HG03571 (cell line): ENCODE data around the gene NPAS2.

Experiments
- ATAC-seq: cut with Tn5 transposase; IDR thresholded peaks from one replicate; pipeline ENCODE4 v1.9.1; 2021; ENCODE audit not compliant: unreplicated experiment

The NPAS2 gene, protein sequence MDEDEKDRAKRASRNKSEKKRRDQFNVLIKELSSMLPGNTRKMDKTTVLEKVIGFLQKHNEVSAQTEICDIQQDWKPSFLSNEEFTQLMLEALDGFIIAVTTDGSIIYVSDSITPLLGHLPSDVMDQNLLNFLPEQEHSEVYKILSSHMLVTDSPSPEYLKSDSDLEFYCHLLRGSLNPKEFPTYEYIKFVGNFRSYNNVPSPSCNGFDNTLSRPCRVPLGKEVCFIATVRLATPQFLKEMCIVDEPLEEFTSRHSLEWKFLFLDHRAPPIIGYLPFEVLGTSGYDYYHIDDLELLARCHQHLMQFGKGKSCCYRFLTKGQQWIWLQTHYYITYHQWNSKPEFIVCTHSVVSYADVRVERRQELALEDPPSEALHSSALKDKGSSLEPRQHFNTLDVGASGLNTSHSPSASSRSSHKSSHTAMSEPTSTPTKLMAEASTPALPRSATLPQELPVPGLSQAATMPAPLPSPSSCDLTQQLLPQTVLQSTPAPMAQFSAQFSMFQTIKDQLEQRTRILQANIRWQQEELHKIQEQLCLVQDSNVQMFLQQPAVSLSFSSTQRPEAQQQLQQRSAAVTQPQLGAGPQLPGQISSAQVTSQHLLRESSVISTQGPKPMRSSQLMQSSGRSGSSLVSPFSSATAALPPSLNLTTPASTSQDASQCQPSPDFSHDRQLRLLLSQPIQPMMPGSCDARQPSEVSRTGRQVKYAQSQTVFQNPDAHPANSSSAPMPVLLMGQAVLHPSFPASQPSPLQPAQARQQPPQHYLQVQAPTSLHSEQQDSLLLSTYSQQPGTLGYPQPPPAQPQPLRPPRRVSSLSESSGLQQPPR

DNA sequence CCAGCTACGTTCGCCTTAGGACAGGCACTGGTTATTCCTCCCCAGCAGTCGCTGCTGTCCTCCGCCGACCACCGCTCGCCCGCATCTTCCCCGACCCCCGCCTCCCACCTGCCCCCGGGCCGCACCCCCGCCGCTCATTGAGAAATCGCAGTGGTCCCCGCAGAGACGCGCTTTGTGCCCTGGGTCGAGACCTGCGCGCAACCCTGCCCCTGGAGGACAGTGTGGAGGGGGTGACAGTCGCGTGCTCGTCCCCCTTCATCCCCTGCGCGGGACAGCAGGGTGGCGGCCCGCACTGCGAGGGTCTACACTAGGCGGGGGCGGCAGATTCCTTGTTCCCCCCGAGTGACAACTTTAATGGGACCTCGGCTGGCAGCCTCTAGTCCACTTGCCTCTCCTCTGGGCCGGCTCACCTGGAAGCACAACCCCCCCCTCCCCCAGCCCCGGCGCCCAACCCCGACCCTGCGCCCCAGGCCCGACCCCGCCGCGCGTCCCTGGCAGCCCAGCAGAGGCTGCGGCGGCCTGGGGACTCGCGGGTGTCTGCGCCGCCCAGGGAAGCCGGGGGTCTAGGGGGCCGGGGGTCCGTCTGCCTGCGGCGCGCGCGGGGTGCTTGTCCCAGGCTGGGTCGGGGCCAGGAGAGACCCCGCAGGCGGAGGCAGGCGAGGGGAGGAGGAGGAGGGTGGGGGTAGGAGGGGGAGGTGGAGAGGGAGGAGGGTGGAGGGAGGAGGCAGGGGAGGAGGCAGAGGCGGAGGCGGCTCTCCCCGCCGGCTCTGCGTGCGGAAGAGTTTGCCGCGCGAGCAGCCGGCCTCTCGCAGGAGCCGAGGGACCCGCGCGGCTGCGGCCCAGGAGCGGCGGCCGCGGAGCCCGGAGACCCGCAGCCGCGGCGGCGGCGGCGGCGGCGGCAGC lies at the start of gene NPAS2:
NPAS2 (plus strand) TSS at position 770 of the 903 bp plus-strand sequence. CDS start 84,616 bp downstream, outside the sequence.
- no peak for ATAC-seq

DNA sequence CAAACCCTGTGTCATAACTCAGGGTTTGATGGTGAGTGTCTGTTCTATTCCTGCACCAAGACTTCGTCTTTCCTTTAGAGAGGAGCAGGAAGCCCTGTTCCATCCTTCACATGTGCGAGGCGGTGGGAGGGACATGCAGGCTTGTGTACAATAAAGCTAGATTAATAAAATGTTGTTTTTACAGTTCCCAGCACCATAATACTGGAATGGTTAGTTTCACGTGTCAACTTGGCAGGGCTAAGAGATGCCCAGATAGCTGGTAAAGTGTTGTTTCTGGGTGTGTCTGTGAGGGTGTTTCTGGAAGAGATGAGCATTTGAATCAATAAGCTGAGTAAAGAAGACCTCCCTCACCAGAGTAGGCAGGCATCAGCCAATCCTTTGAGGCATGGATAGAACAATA lies 48.8 kb upstream of the NPAS2 start:
- no peak for ATAC-seq

DNA sequence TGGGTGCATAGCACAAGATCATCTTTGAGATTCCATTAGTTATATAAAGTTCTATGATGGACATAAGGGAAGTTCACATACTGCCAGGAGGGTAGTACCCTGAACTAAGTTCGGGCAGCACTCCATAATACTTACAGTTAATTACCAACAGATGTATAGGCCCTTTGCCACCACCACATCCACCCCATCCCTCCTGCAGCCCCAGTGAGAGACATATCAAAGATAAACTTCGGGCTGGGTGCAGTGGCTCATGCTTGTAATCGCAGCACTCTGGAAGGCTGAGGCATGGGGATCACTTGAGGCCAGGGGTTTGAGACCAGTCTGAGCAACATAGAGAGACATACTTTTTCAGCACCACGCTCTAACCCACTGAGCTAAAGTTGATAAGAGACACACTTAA lies 46.4 kb upstream of the NPAS2 start:
- ATAC-seq, result no peak

DNA sequence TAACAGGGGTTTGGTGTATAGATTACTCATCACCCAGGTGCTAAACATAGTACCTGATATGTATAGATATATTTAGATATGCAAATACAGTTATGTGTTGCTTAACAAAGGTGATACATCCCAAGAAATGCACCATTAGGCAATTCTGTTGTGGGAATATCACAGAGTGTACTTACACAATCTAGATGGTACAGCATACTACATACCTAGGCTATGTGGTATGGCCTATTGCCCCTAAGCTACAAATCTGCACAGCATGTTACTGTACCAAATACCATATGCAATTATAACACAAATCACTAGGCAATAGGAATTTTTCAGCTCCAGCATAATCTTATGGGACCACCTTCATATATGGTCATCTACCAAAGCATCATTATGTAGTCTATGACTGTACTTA lies 43.5 kb upstream of the NPAS2 start:
- ATAC-seq, result no peak

DNA sequence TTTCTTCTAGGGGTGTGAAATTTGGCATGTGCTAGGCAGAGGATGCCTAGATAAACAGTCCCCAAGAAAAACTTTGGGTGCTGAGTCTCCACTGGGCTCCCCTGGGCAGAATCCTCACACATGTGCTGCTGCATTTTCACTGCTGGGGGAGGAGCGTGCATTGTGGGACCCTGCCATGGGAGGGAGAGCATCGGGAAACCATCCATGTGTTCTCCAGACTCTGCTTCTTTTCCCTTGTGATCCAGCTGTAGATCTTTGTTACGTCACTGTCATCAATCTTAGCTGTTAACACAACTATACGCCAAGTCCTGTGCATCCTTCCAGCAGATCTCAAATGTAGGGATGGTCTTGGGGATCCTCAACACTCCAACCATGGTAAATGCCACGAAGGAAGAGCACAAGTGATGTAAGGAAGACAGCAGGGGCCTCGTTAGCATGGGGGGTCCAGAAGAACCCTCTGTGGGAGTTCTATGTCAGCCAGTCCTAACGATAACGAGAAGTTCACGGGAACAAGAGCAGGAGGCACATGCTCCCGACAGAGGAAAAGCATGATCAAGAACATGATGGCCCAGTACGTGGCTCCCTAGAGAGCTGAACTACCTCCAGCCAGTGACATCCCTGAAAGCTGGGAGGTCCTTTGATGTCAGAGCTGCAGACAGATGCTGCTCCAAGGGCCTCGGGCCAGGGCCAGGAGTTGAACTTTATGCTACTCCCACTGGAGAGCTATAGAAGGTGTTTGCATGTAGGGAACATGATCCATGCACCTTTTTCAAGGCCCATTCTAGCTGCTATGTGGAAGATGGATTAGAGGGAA lies 41.1 kb upstream of the NPAS2 start:
- ATAC-seq, result no peak

DNA sequence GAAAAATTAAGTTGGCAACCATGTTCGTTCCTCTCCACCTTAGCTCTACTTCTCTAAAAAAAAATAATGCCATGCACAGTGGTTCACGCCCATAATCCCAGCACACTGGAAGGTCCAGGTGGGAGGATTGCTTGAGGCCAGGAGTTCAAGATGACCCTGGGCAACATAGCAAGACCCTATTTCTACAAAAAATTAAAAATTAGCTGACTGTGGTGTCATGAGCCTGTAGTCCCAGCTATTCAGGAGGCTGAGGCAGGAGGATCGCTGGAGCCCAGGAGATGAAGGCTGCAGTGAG lies 40.1 kb upstream of the NPAS2 start:
- ATAC-seq, result no peak

DNA sequence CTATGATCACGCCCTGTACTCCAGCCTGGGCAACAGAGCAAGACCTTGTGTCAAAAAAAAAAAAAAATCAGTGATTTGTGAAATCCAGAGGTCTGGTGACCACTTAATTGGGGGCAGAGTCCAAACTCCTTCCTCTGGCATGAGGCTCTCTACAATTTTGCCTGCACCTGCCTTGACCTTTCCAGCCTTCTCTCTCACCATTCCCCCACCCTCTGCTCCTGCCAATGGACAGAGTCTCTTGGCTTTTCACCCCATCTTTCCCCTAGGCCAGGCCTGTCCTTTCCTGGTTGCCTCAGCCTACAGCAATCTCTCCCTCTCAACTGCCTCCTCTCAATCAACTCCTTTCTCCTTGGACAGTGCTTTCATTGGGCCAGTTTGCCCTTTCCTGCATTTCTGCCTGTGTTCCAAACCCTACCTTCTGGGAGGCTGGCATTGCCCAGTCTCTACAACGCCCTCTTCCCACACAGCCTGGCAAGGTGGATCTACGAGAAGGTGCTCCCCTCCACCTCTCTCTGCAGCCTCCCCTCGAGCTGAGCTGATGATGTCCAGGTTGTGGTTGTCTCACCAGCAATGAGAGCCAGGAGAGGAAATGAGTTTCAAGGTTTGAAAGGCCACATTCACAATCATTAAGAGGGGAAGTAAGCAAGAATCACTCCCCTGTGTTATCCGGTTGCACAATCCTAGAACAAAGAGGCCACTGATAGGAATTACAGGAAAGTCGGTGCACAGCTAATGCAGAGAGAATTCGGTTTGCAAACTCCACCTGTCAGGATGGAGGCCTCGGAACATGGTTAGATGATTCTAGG lies 39.5 kb upstream of the NPAS2 start:
- ATAC-seq, result no peak

DNA sequence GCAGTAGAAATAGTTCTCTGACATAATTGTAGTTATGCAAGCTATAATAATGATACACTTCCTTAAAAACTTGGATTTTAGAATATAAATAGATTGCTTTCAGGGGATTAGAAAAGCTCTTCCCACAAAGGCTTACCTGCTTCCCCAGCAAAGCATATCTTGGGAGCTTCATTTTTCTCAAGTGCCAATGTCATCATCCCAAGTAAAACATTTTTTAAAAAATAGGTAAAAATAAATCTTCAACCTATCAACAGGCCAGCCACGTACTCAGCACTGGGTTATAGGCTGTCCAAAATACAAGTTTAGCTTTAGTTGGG lies 39.0 kb upstream of the NPAS2 start:
- no peak for ATAC-seq

DNA sequence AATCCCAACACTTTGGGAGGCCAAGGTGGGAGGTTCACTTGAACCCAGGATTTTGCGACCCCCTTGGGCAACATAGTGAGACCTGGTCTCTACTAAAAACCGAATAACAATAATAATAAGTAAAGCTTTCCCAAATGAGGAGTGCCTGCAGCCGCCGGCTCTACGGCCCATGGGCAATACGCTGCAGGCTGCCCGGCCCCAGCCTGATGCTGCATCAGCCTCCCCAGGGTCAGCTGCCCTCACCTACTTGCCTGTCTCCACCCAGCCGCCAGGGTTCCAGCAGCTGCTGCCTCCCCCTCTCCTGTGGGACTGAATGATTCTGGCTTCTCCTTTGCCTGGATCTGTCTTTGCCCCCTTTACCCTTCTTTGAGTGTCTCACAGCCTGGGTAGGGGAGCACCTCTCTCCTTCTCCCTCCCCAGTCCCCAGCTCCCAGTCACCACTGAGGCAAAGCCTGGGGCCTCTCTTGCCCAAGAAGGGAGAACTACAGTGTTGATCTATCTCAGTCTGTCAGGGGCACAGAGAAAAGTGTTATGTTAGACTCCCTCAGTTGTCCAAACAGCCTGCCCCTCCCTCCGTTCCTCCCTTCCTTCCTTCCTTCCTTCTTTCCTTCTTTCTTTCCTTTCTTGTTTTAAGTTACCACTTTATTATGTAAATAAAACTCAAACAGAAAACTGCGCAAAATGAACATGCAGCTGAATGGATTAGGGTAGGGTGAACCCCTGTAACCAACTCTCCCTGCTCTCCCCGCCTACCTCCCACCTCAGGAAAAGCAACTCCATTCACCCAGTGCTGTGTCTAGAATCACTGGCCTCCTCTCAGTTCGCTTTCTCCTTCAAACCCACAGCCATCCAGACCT lies 38.2 kb upstream of the NPAS2 start:
- no peak for ATAC-seq

DNA sequence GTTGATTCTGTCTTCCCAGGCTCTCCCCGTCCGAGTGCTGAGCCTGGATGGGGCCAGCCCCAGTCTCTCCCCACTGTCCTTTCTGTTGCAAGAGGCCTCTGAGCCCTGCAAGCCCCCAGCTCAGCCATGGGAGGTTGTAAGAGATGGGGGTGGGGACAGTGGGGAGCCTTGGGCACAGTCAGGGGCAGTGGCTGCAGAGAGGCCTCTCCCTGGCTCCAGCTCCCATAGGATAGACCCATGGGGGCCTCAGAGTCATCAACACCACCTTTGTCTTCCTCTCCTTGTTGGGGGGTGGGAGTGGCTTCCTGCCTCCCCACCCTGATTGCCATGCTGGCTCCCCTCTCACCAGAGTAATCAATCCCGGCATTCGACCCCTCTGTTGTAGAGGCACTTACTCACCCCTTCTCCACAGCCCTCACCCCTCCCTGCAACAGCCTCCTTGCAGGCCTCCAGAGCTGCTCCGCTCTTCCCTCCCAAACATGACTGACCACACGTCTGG lies 37.5 kb upstream of the NPAS2 start:
- no peak for ATAC-seq

DNA sequence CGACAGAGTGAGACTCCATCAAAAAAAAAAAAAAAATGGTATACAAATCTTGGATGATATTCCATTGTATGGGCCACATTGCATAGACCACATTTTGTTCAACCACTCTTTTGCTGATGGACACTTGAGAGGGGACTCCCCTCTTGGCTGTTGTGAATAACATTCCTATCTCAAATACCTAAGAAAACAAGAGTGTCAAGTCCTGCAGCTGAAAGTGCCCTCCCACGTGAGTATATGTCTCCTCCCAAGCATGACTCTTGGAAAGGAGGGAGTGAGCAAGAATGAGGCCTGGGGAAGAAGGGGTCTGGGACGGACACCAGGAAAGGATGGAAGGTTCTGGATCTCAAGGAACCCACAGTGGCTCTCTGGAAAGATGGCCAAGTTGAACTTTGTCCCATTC lies 36.0 kb upstream of the NPAS2 start:
- ATAC-seq, result no peak

DNA sequence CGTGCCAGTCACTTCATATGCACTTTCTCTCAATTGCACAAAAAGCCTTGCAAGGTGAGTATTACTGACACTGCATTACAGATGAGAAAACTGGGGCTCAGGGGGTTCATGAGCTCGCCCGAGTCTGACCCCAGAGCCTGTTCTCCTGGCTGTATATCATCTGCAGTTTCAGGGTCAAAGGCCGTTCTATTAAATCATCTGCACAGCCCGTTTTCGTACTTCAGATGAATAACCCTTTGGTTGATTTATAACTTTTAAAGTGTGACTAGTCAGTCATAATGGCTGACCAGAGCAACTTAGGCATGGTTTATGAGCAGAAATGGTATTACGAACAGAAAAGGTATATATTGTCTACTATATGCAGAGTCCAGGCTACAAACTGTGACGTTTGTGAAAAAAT lies 35.3 kb upstream of the NPAS2 start:
- no peak for ATAC-seq

DNA sequence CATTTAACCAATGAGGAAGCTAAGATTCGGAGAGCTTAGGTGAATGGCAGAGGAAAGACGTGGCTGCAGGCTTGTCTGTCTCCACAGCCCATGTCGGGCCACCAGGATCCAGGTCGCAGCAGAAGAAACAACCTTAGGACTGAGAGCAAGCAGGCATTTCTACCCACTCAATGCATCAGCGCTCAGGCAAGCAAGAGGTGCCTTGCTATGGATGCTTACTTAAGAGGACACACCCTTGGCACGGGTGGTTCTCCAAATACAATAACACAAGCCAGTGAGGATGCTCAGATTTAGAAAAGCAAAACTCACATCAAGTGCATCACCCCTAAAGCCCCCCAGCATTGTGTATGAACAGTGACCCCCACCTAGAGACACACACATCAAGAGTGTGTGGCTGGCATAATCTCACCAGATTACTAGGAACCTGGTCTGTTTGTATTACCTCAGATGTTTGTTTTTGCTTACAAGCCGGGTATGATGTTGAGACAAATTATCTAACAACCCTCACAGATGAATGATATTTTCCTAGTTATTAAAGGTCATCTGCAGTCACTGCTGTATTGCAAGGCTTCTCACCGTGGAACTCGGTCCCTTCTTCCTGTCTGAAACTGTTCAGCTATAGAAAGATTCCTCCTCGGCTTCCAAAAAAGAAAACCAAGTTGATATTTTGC lies 34.2 kb upstream of the NPAS2 start:
- ATAC-seq, result no peak

DNA sequence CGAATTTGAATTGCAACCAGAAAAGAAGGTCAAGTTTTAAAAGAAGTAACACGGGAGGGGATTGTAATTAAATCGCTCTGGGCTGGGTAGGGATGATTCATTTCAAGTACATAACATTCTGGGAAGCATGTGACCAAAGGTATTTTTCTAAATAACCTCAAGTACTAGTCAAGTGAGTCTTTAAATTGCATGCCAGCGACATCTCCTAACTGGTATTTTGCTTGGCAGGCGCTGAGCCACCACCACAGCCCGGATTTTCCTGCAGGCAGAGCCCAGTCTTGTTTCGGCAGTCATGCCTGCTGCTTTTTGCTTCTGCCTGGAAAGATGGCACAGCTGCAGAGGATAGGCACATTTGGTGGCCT lies 33.7 kb upstream of the NPAS2 start:
- ATAC-seq, result no peak

DNA sequence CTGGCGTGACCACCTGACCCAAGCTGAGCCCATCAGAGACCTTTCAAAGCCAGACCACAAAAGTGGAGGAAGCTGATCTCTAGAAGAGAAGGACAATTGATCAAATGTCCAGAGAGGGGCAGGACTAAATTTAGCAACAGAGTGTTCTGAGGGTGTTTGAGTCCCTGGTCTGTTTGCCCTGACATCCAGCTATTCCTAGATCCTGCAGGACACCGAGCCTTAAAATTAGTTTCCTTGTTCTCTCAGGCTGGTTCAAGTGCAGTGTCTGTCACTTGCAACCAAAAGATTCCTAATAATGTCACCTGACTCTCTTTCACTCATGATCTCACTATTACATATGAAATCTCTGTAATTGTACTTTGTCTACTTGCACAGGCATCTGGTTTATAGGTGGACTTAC lies 33.0 kb upstream of the NPAS2 start:
- ATAC-seq, result no peak

DNA sequence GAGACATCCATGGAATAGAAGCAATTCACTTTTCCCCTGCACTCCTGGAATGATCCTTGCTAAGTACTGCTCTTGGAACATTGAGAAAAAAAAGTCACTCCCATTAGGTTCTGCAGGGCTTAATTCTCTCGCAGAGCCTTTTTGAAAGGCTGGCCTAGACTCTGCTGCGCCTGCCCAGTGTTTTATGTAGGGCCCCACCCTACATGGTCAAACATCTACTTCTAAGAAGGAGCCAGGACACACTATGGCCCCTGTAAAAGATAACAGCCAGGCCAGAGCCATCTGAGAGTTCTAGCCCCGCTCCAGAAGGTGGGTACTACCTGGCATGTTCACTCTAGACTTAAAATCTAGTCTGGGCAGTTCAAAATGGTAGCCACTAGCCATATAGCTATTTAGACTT lies 30.6 kb upstream of the NPAS2 start:
- no peak for ATAC-seq

DNA sequence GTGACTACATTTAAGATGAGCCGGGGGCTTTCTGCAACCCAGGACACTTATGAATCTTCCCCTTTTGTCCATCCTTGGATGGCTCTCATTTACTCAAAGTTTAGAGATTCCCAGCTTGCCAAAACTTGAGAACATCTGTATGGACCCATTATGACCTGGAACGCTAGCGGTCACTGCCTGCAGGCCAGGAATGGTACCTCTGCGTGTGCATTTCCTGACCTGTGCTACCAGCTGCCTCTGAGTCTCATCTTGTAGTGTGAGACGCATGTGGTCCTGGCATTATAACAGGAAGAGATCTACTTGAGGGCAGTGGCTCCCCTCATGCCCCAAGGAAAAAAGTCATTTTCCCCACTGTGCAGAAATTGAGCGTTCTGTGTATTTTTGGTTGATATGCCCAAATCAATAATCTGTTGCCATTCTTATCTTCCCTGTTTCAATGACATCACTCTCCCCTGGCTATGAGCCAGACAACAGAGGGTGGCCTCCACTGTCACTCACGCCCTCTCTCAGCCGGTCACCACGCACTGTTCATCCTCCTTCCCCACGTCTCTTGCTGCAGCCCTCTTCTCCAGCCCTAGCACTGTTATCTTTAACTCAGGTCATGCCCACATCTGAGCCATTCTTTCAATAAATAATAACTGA lies 28.5 kb upstream of the NPAS2 start:
- no peak for ATAC-seq

DNA sequence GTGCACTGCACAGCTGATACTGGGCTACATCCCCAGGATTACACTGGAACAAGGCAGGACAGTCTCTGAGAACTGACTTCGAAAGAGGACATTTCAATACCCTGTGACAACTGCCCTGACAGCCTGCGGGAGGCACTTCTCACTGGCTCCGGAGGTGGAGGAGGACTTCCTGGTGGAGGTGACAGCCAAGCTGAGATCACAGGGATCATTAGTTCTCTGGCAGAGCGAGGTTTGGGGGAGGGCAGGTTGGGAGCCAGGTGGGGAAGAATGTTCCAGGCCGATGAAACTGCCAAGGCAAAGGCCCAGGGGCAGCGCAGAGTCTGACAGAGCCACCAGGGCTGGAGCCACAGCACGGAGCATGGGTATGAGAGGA lies 28.0 kb upstream of the NPAS2 start:
- no peak for ATAC-seq
